NCI-H2196 treated with DMSO at 0.1 percent for 48 hours (cell line): ENCODE data around the gene MEGF6.
"Not testable (repeated sequence)": the region's sequence is repeated elsewhere in the genome, so short reads cannot be mapped to it uniquely, and the experiment has no call there.

Source experiments
- DNase-seq: peaks from one replicate; lab custom pipeline; 2025; ENCODE audit not compliant: unreplicated experiment; lab: John Stamatoyannopoulos, UW

MEGF6 gene

GRCh38 chr1:3627515-3628253, 16.4 kb upstream of the MEGF6 start:
- DNase-seq: no peak

- no peak for DNase-seq
Observed at GRCh38 chr1:3626025-3626424, 14.7 kb upstream of the MEGF6 start.

- peak; percentile 19 for DNase-seq
Observed at GRCh38 chr1:3625151-3625907, 14.0 kb upstream of the MEGF6 start.

- peak; percentile 95 for DNase-seq
Observed at GRCh38 chr1:3624200-3625136, 13.2 kb upstream of the MEGF6 start, which contains the start of gene TPRG1L. Gene TPRG1L, plus strand, starts transcription at chr1:3625015. Its CDS starts 58 bp downstream, at chr1:3625073.

GRCh38 chr1:3623441-3624199, 12.3 kb upstream of the MEGF6 start:
- DNase-seq: no peak

GRCh38 chr1:3622102-3622501, 10.8 kb upstream of the MEGF6 start:
- not testable (repeated sequence) for DNase-seq

GRCh38 chr1:3621151-3621671, 9.9 kb upstream of the MEGF6 start:
- not testable (repeated sequence) for DNase-seq

- peak; percentile 13 for DNase-seq
Observed at GRCh38 chr1:3620708-3621107, 9.4 kb upstream of the MEGF6 start.

- peak; percentile 56 for DNase-seq
Observed at GRCh38 chr1:3618881-3619671, 7.8 kb upstream of the MEGF6 start.

GRCh38 chr1:3618531-3618880, 7.2 kb upstream of the MEGF6 start:
- no peak for DNase-seq

- DNase-seq: no peak
Observed at GRCh38 chr1:3617806-3618345, 6.6 kb upstream of the MEGF6 start.

GRCh38 chr1:3616861-3617260, 5.6 kb upstream of the MEGF6 start:
- DNase-seq: no peak

GRCh38 chr1:3614755-3615742, 3.7 kb upstream of the MEGF6 start:
- no peak for DNase-seq

GRCh38 chr1:3612123-3612522, 815 bp upstream of the MEGF6 start:
- DNase-seq: no peak

GRCh38 chr1:3610527-3611169, 660 bp downstream of the MEGF6 start:
- no peak for DNase-seq

- no peak for DNase-seq
Observed at GRCh38 chr1:3609769-3610526, 1.4 kb downstream of the MEGF6 start.
